ENCODE results near the gene ERCC4.

Gene ERCC4

GRCh38 chr16:13911871-13912270, 8.1 kb upstream of the ERCC4 start:
- DNase-seq, result no peak

- DNase-seq, result no peak
Measured at GRCh38 chr16:13912891-13913290, 7.1 kb upstream of the ERCC4 start.

GRCh38 chr16:13913374-13914292, 6.3 kb upstream of the ERCC4 start:
- DNase-seq, result no peak

DNA sequence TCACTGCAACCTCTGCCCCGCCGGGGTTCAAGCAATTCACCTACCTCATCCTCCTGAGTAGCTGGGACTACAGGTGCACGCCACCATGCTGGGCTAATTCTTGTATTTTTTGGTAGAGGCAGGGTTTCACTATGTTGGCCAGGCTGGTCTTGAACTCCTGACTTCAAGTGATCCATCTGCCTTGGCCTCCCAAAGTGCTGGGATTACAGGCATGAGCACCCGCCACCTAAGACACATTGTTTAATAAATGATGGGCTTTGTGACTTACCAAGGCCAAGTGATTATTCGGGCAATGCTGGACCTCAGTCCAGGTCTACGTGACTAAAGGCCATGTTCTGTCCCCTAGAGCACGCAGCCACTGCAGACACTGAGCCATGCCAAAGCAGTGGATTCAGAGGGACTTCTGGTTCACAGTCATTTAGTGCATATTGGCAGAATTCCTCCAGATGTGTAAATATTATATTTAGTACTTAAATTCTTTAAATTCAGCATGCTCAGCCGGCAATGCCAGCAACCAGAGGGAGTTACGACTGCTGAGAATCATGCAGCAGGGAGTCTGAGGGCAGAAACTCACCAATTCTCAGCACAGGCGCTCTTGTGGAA, 4.8 kb upstream of the ERCC4 start:
- DNase-seq, result no peak

- DNase-seq, result no peak
Measured at GRCh38 chr16:13919330-13919682, 648 bp upstream of the ERCC4 start.

GRCh38 chr16:13920510-13920818, 510 bp downstream of the ERCC4 start:
- no peak for DNase-seq

- no peak for DNase-seq
Measured at GRCh38 chr16:13921328-13921727, 1.4 kb downstream of the ERCC4 start.

- no peak for DNase-seq
Measured at GRCh38 chr16:13923703-13924298, 3.8 kb downstream of the ERCC4 start.

- DNase-seq, result no peak
Measured at GRCh38 chr16:13926464-13926863, 6.5 kb downstream of the ERCC4 start.

DNA sequence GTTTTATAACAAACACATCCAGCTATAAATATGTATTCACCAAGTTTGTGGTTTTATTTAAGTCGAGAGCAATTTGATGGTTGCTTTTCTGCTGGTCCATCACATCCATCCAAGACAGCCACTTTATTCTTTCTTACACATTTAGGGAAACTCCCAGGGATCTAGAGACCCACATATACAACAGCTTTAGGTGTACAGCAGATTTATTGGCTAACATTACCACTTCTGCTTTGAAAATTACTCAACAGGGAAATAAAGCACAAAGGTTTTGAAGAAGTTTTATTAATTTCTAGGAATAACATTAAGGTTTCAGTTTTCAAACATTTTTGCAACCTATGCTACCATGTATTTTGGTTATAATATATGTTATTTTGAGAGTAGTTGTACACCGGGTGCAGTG, 6.9 kb downstream of the ERCC4 start:
- DNase-seq, result no peak

GRCh38 chr16:13928646-13929045, 8.7 kb downstream of the ERCC4 start:
- DNase-seq, result no peak

DNA sequence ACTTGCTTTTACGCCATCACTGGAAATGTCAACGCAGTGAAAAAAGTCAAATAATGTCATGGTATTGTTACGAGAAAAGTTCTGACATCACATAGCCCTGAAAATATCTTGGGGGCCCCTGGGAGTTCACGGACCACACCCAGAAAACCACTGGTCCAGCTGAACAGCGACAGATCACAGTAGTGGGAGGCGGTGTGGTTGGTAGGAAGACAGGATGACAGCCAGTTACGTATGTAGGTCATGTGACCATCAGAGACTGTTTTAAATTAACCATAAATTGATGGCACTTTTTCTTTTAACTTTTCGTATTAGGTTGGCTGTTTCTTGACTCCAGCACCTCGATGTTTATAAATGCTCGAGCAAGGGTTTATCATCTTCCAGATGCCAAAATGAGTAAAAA, 11.9 kb downstream of the ERCC4 start:
- no peak for DNase-seq

DNA sequence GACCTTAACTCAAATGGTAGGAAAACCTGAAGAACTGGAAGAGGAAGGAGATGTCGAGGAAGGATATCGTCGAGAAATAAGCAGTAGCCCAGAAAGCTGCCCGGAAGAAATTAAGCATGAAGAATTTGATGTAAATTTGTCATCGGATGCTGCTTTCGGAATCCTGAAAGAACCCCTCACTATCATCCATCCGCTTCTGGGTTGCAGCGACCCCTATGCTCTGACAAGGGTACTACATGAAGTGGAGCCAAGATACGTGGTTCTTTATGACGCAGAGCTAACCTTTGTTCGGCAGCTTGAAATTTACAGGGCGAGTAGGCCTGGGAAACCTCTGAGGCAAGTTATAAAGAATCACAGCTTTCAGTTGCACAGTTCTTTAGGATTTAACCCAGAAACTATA, 15.5 kb downstream of the ERCC4 start:
- no peak for DNase-seq

GRCh38 chr16:13936155-13936554, 16.2 kb downstream of the ERCC4 start:
- DNase-seq, result no peak

DNA sequence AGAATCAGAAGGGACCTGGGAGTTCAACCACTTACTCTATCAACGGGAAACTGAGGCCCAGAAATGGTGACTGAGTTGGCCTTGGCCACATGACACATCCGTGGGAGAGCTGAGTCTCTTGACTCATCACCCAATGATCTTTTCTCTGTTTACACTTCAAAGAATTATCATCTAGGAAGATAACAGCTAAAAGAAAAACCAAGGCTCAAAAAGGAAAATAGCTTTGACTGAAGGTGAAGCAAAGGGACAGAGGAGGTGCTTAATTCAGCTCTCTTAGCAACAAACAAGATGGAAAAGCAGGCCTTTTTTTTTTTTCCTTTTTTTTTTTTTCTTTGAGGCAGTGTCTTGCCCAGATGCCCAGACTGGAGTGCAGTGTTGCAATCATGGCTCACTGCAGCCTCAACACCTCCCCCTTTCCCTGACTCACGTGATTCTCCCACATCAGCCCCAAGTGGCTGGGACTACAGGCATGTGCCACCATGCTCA, 16.7 kb downstream of the ERCC4 start:
- no peak for DNase-seq

GRCh38 chr16:13937411-13937810, 17.5 kb downstream of the ERCC4 start:
- DNase-seq, result no peak

DNA sequence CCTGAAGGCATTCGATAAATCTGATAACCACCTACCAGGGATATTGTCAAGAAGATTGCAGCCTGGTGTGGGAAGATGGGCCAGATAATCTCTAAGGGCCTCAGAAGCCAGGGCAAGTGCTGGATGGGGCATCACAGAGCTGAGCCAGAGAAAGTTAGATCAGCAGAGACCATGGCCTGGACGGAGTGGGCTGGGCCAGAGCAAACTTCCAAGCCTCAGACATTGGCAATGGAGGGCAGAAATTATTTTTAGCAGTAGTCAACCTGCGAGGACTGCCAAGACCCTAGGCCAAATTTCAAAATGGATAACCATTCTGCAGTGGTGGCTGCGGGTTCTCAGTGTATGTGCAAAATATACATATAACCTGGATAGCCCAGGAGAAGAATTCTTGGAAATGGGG, 18.5 kb downstream of the ERCC4 start:
- no peak for DNase-seq

- DNase-seq, result no peak
Measured at GRCh38 chr16:13939821-13940220, 19.9 kb downstream of the ERCC4 start.

DNA sequence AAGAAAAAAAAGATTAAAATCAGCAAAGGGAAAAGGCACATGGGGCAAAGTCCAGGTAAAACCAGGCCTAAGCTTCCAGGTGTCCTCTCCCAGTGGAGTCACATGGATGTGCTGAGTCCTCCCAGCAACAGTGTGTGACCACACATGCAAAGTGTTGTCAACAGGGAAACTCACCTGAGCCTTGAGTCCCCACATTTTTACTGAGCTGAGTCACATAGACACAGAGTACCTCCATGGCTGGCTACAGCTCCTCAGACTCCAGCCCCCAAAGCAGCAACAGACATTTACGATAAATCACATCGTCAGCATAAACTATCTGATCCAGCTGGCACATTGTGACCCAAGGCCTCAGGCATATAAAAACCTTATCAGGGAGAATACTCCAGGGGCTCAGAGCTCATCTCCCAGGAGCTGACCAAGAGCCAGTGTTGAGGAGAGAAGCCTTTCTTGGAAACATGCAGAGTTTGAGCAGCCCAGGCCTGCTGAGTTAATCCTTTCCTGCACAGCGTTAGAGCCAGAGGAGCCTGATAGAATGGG, 20.5 kb downstream of the ERCC4 start:
- no peak for DNase-seq

DNA sequence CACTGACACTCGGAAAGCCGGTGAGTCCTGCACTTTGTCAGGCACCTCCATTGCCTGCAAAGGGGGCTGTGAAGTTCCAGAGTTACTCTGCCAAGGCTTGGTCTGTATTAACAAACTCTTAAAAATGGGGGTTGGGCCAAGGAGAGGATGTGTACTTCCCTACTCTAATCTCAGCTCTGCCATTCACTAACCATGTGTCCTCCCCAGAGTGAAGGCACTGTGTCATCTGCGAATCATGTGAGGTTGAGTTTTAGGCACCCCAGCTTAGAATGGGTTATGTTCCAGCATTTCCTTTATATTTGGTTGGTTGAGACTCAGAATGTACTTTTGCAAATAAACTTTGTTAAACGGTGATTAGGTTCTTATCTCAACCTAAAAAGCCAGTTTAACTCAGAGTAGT, 24.9 kb downstream of the ERCC4 start:
- DNase-seq, result no peak

GRCh38 chr16:13945744-13946485, 26.0 kb downstream of the ERCC4 start:
- no peak for DNase-seq

- no peak for DNase-seq
Measured at GRCh38 chr16:13948086-13948485, 28.1 kb downstream of the ERCC4 start.

DNA sequence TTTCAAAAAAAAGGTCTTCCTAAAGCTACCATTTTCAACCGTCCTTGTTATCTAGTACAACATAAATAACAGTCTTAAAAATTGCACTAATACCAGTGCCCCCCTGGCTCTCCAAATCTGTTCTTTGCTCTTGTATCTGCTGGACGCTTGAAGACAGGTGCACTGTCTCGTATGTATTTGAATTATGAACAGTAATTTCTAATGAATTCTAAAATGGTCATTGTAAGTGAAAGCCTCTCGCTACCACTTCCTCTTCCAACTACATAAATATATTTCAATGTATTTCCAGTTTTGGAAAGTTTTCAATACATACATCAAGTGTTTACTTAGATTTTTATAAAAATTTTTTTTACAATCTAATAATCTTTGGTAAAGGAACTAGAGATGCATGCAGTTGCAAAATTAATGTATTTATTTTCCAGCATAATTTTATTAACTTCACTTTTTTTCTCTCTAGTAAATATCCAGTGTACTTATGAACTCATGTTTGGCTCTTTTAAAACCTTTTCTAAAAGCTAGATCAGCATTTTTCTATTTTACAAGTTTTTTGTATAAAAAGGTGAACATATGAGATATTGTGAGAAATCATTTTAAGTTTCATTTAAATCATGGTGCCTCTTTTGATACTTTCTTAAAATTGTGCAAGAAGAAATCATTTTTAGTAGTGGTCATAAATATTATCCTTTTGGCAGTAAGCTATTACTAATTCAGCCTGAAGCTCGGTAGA, 31.0 kb downstream of the ERCC4 start:
- no peak for DNase-seq
